Occipital lobe (tissue), 2 donors: ENCODE data around the gene POFUT2. TPM values are rescaled to one million over a fixed set of nuclear protein-coding genes. Genes with fewer than 3 reads are reported as not detected.
A peak's percentile ranks its signal among the peaks of the same experiment; 100 is the strongest.
"Not testable (repeated sequence)": the region's sequence is repeated elsewhere in the genome, so short reads cannot be mapped to it uniquely, and the experiment has no call there.

ENCODE experiments used
- DNase-seq: peaks from one replicate; lab custom pipeline; 2025; lab: John Stamatoyannopoulos, UW
- total RNA-seq: library from RNA; depleted of rRNA; stranded (reverse); fragments of >200 nt; gene quantifications from one replicate; pipeline ENCODE4 v1.2.3, GENCODE V29; 2014

The POFUT2 gene
- total RNA-seq, 1 donor from 2014 or later: 9.8 TPM

GRCh38 chr21:45312296-45312695 is 24.6 kb upstream of the POFUT2 start:
- no peak for DNase-seq

GRCh38 chr21:45310459-45310858 is 22.8 kb upstream of the POFUT2 start:
- no peak for DNase-seq

DNA sequence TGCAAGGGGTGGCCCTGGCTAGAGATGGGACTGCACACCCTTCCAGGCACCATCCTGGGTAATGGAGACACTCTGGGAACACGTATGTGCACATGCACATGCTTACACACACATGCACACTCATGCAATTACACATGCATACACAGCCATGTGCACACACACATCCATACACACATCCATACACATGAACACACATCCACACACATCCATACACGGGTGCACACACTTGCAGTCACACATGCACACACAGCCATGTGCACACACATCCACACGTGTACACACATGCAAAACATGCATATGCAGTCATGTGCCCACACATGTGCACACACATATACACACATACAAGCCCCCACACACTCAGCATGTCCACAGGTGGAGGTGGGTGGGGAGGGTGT is 22.3 kb upstream of the POFUT2 start:
- DNase-seq: no peak

- no peak for DNase-seq
These were observed 21.6 kb upstream of the POFUT2 start for GRCh38 chr21:45309069-45309986.

DNA sequence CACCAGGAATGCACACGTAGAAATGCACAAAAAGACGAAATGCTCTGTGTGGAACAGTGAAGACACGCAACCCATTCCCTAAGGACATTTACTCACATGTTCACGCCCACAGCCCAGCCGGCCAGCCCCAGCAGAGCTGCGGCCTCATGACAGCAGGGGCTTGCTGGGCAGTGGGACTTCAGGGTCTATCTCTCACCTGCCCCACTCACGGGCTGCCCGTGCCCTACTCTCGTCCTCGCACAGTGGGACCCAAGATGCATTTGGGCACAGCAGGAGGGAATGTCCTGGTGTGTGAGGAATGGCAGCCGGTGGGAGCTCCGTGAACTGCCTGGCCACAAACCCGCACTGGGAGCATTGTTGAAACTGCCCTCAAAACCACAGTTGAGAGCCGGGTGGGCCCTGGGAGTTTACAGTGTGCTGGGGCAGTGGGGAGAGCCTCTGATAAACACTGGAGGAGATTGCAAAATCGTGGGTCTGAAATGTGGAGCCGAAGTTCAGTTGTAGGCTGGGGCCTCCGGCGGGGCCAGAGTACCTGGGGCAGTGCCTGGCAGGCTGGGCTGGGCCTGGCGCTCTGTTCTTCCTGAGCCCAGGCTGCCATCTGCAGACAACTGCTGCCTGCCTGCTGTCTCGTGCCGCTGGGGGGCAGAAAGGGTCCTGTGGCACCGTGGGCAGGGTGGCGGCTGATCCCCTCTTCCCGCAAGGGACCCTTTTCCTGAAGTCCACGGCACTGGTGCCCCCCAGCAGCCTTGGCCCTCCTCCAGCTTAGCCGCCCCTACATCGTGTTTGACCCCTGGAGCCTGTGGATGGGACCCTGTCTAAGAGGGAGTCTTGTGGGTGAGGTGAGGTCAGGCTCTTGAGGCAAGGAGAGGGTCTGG is 20.7 kb upstream of the POFUT2 start:
- DNase-seq: no peak

- DNase-seq: not testable (repeated sequence)
These were observed 20.0 kb upstream of the POFUT2 start for GRCh38 chr21:45307597-45308158.

GRCh38 chr21:45306832-45307571 is 19.3 kb upstream of the POFUT2 start:
- DNase-seq: peak; percentile 84

- DNase-seq: no peak
These were observed 18.7 kb upstream of the POFUT2 start for GRCh38 chr21:45306453-45306831.

DNA sequence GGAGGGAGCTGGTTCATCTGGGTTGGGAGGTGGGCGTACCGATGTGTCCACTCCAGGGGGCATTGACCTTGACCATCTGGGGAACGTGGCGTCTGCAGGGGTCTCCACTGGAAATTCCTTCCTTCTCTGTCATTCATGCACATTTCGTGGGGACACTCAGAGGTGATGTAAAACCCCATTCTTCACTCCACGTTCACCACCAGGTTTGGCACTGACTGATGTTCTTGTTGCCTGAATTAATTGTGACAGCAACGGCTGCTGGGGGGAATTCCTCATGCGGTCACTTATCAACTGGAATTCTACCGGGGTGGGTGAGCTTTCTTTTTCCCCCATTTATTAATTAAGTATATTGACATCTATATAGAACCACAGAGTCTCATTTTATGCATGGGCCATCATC is 18.1 kb upstream of the POFUT2 start:
- no peak for DNase-seq

DNA sequence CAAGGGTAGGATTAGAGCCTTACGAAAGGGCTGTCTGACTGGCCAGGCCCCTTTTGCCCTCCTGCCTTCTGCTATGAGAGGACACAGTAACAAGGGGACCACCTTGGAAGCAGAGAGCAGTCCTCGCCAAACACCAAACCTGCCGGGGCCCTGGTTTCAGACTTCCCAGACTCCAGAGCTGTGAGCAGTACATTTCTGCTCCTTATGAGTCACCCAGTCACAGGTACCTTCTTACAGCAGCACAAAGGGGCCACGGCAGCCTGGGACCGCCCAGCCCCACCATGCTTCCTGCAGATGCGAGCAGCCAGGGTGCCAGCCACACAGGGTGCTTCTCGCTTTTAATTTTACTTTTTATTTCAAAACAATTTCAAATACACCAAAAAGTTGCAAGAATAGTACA is 17.2 kb upstream of the POFUT2 start:
- DNase-seq: no peak

- DNase-seq: no peak
These were observed 16.8 kb upstream of the POFUT2 start for GRCh38 chr21:45304476-45304830.

- DNase-seq: no peak
These were observed 16.2 kb upstream of the POFUT2 start for GRCh38 chr21:45303751-45304475.

GRCh38 chr21:45303091-45303615 is 15.5 kb upstream of the POFUT2 start:
- DNase-seq: no peak

DNA sequence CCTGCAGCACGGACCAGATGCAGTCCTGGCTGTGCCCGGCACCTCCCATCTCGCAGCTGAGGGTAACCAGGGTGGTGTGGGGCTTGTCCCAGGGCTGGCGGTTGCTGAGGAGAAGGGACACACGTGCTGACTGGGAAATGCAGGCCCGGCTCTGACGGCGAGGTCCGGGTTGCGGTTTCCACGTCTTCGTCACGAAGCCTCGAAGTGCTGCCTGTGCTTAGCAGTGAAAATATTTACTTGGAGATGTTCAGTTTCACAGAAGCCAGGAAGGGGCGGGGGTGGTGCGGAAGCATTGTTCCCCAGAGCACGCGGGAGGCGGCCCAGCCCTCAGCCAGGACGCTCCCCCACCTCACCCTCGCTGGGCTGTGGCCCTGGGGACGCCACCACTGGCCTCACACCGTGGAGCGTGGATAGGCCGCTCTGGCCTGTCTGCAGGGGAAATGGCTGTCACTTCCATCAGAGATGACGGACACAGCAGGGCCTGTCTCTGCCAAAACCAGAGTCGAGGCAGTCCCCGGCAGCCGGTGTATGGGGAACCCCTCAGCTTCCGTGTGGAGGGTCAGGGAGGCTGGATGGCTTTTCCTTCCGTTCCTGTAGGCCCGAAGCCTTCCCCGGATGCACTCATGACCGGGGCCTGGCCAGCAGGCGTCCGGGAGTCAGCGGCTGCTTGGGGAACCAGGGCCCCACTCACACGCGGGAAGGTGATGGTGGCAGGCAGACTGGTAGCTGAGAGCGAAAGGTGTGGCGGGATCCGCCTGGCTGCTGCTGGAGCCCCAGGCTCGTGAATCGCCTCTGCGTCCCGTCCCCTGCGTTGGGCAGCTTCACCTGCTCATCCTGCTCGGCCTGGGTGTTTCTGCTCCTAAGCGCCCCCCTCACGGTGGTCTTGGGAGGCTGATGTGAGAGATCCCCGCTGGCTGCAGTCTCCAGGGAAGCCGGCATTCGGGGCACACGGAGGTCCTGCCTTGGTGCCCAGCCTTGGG is 14.7 kb upstream of the POFUT2 start:
- no peak for DNase-seq

- no peak for DNase-seq
These were observed 13.9 kb upstream of the POFUT2 start for GRCh38 chr21:45301521-45302081.

DNA sequence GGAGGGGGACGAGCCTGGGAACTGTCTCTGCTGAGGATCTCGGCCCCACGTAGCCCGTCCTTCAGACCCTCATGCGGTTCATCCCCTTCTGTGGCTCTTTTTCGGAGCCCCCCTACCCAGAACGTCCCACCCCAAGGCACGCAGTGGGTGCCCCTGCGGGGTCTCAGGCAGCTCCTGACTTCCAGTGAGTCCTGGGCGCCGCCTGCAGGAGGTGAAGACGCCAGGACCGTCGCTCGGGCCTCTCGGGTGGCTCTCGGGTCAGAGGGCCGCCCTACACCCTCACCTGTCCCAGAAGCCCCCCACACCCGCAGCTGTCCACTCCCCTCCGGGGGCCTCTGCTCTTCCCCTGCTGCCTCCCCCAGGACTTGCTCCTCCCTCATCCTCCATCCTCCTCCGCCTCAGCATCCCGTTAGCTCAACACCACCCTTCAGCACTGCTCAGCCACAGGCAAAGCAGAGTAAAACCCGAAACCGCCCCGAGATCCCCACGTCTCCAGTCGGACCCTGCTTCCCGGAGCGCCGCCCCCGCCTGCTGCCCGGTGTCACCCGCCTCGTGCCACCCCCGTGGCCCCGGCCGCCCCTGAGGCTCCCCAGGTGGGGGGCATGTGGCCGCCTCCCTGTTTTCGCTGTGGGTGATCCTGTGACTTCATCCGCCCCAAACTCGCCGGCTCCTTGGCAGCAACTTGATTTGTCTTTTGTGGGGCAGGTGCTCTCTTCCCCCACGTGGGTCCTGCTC is 13.3 kb upstream of the POFUT2 start:
- DNase-seq: no peak

DNA sequence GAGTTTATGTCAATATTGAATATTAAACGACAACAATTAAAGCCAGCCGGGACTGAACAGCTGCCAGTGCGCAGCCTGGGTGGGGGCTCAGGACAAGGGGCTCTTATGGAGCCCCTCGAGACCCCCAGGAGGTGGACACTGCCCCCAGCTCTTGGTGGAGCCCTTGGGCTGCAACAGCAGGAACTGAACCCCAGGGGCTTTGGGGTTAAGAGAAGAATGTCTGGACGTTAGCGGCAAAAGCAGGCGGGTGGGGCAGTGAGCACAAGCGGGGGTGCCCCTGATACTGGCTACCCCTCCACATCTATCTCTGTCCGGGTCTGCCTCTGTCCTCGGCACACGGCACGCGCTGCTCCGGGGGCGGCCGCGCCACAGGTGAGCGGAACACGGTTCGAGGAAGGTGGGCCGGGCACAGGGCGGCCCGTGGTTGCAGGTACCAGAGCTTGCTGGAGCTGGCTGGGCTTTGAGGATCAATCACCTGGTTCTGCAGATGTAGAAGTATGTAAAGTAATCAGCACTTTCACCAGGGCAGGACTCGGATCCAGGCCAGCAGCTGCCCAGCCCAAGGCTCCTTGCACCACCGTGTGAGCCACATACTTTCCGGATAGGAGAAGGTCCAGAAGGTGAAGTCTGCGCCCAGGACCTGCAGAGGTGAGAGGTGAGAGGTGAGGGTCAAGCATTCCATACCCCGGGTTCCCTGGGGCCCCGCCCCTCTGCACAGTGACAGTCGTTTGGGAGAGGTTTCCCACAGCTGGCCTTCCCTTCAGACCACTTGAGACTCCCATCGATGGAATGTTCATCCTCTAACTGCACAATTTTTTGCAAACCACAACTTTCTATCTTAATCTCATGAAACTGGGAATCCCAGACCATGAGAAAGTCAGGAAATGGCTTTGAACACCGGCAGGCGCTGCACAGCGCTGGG is 12.4 kb upstream of the POFUT2 start:
- no peak for DNase-seq
